ENCODE results near the gene FBXO38. TPM values are rescaled to one million over a fixed set of nuclear protein-coding genes. Genes with fewer than 3 reads are reported as not detected.

The FBXO38 gene
- total RNA-seq, 1 experiment from 2014 or later = 36.3 TPM

- no peak for ATAC-seq
- Histone ChIP-seq H3K36me3 (ENCODE audit: control insufficient read depth in 1 of 2, insufficient read depth in 2 of 2, low read length in 2 of 2) (peaks cover 25 to 28% of the 10 kb centered on the region in 2 experiments; a peak in 3 of 4 replicates), H4K20me1 (ENCODE audit: insufficient read depth) (no peaks in the 10 kb centered on the region; the same call in 1 of the 2 replicates), H3K9me2 (ENCODE audit: insufficient read depth) (no peaks in the 10 kb centered on the region), H3K27me3 (ENCODE audit: insufficient read depth, low read length) (no peaks in the 10 kb centered on the region), H2AFZ (ENCODE audit: low read depth, low read length, poor library complexity, severe bottlenecking) (no peak overlapping the region), H3K9me3 (ENCODE audit: control insufficient read depth in 1 of 2, insufficient read depth in 1 of 2, low read depth in 1 of 2, low read length in 2 of 2) (no peaks in the 10 kb centered on the region), H3K9ac (ENCODE audit: low read length) (no peak overlapping the region), H3K4me2 (ENCODE audit: low read length) (no peak overlapping the region), H3K4me1 (ENCODE audit: control insufficient read depth in 1 of 2, insufficient read depth in 2 of 2, low read length in 2 of 2) (no peaks in the 10 kb centered on the region), H3K27ac (ENCODE audit: low read depth, low read length) (no peak overlapping the region), H3K4me3 (replicated peaks in 1 of 2; ENCODE audit: low read depth in 1 of 2, low read length in 2 of 2) (no peak overlapping the region), H3K79me2 (ENCODE audit: insufficient read depth, low read length) (no peaks in the 10 kb centered on the region)
- BruUV-seq (replicated peaks) = no TSS peak
- TF ChIP-seq CTCF (IDR thresholded peaks at IDR 0.05 in 2 of 3, conservative IDR thresholded peaks at IDR 0.05 in 1 of 3; ENCODE audit: borderline replicate concordance in 1 of 3, insufficient read depth in 1 of 3, low read depth in 2 of 3, low read length in 2 of 3) = no peak
- TF ChIP-seq RAD21 (IDR thresholded peaks at IDR 0.05; ENCODE audit: low read depth) = no peak
- TF ChIP-seq CEBPB (IDR thresholded peaks at IDR 0.05; ENCODE audit: low read depth) = no peak
- no peak for TF ChIP-seq EZH2phosphoT487 (IDR thresholded peaks at IDR 0.05; ENCODE audit: borderline replicate concordance)
- no peak for TF ChIP-seq TCF7L2 (IDR thresholded peaks at IDR 0.05; ENCODE audit: borderline replicate concordance, extremely low read depth, insufficient read depth, insufficient read length)
- no peak for TF ChIP-seq CBX3 (IDR thresholded peaks at IDR 0.05; ENCODE audit: low read depth)
- TF ChIP-seq ZBTB33 (IDR thresholded peaks at IDR 0.05; ENCODE audit: extremely low read depth, insufficient replicate concordance, low read length) = no peak
- TF ChIP-seq POLR2AphosphoS5 (IDR thresholded peaks at IDR 0.05; ENCODE audit: low read depth, low read length) = no peak
- no peak for TF ChIP-seq EGR1 (IDR thresholded peaks at IDR 0.05; ENCODE audit: low read depth)
- no peak for TF ChIP-seq MAX (IDR thresholded peaks at IDR 0.05)
- ChIA-PET RAD21 (ENCODE audit: low non-redundant PET in 1 of 2, low total read pairs in 2 of 2, uncharacterized antibody in 2 of 2, unreplicated experiment in 2 of 2) (no interaction called here), POLR2A (no interaction called here), CTCF (no interaction called here)
- intact Hi-C loops (cut with micrococcal nuclease) = no loop called here
- no peak for DNase-seq (ENCODE audit: low read depth, low spot score)
Measured at GRCh38 chr5:148401604-148402003, 17.8 kb downstream of the FBXO38 start.

Data from HCT116 (cell line).